Karpas-422 (cell line): ENCODE data around the gene TCEA3. TPM values are rescaled to one million over a fixed set of nuclear protein-coding genes. Genes with fewer than 3 reads are reported as not detected.

ENCODE experiments used
- DNase-seq: peaks from one replicate; pipeline ENCODE4 v3.0.0-alpha.2; 2015
- H2AFZ ChIP-seq: fragments of 200-600 bp; sonication (generic); 2 replicates; pipeline ENCODE4 v1.6.1; 2014; ENCODE audit warnings: antibody characterized with exemption, low read length, mixed read lengths
- H3K27ac ChIP-seq: fragments of 200-600 bp; sonication (generic); 2 replicates; pipeline ENCODE4 v1.5.1; 2014; ENCODE audit warnings: mild to moderate bottlenecking, low read length, moderate library complexity
- H3K27me3 ChIP-seq: fragments of 200-600 bp; sonication (generic); 2 replicates; pipeline ENCODE4 v1.6.1; 2014; ENCODE audit warnings: low read length, mixed read lengths
- H3K36me3 ChIP-seq: fragments of 200-600 bp; sonication (generic); 2 replicates; pipeline ENCODE4 v1.6.1; 2014; ENCODE audit warnings: low read length, mixed read lengths; ENCODE audit not compliant: insufficient read depth
- H3K4me1 ChIP-seq: fragments of 200-600 bp; sonication (generic); 2 replicates; pipeline ENCODE4 v1.6.1; 2014; ENCODE audit warnings: mild to moderate bottlenecking, low read length, mixed read lengths
- H3K4me2 ChIP-seq: fragments of 200-600 bp; sonication (generic); 2 replicates; pipeline ENCODE4 v1.6.1; 2014; ENCODE audit warnings: low read length, low read depth, mild to moderate bottlenecking; ENCODE audit not compliant: poor library complexity, severe bottlenecking
- H3K4me3 ChIP-seq: fragments of 200-600 bp; sonication (generic); 2 replicates; pipeline ENCODE4 v1.5.1; 2014; ENCODE audit warnings: mild to moderate bottlenecking, antibody characterized with exemption, low read length, mixed read lengths
- H3K79me2 ChIP-seq: fragments of 200-600 bp; sonication (generic); 2 replicates; pipeline ENCODE4 v1.6.1; 2014; ENCODE audit warnings: mild to moderate bottlenecking, low read length, mixed read lengths
- H3K9ac ChIP-seq: fragments of 200-600 bp; sonication (generic); 2 replicates; pipeline ENCODE4 v1.6.0; 2014; ENCODE audit warnings: low read length
- H3K9me2 ChIP-seq: fragments of 200-600 bp; sonication (generic), shearing (Covaris generic); replicated peaks from 2 replicates; pipeline ENCODE4 v1.6.0; 2014; ENCODE audit warnings: mild to moderate bottlenecking, low read length, moderate library complexity; ENCODE audit not compliant: insufficient read depth
- H3K9me3 ChIP-seq: fragments of 300-700, 200-600 bp; sonication (generic); 2 replicates; pipeline ENCODE4 v1.6.1; 2014; ENCODE audit warnings: low read length, mixed read lengths
- H4K20me1 ChIP-seq: fragments of 200-600 bp; sonication (generic); 2 replicates; pipeline ENCODE4 v1.6.1; 2014; ENCODE audit warnings: mild to moderate bottlenecking, antibody characterized with exemption, low read length, low read depth; ENCODE audit not compliant: insufficient read depth
- total RNA-seq: library from RNA; depleted of rRNA; stranded (reverse); fragments of >200 nt; shearing (Covaris generic); gene quantifications from 2 replicates; pipeline ENCODE4 v1.2.3, GENCODE V29; 2014; ENCODE audit warnings: low replicate concordance

The TCEA3 gene
- total RNA-seq, 1 experiment from 2014 or later, result not detected

DNA sequence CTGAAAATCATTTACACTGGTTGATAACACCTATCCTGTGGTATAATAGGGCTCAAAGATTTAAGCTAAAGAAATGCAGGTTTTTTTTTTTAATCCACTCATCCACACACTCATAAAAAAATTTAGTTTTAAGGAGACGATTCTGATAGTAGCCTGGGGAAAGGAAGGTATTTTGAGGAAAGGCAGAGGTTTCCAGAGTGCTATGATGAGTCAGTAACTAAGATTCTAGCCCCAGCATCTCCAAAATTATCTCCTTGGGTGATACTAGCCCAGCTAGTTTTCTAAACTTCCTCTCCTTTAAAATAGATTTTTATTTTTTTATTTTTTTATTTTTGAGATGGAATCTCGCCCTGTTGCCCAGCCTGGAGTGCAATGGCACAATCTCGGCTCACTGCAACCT lies 38.7 kb upstream of the TCEA3 start:
- Histone ChIP-seq H2AFZ (no peak overlapping the region), H3K9me3 (no peaks in the 10 kb centered on the region), H3K9me2 (no peaks in the 10 kb centered on the region), H3K9ac (no peak overlapping the region), H3K4me1 (no peaks in the 10 kb centered on the region), H3K4me2 (no peak overlapping the region), H3K4me3 (no peak overlapping the region), H3K27me3 (no peaks in the 10 kb centered on the region), H4K20me1 (no peaks in the 10 kb centered on the region), H3K79me2 (no peaks in the 10 kb centered on the region), H3K36me3 (no peaks in the 10 kb centered on the region), H3K27ac (no peak overlapping the region)
- DNase-seq, result no peak

GRCh38 chr1:23462766-23463165 lies 38.2 kb upstream of the TCEA3 start:
- H3K27ac ChIP-seq, result no peak overlapping the region
- H3K9ac ChIP-seq, result no peak overlapping the region
- H4K20me1 ChIP-seq, result no peaks in the 10 kb centered on the region
- H3K36me3 ChIP-seq, result no peaks in the 10 kb centered on the region
- no peak for DNase-seq
- H3K4me1 ChIP-seq, result peaks cover 2% of the 10 kb centered on the region; the same call in 1 of the 2 replicates
- no peak overlapping the region for H2AFZ ChIP-seq
- H3K27me3 ChIP-seq, result no peaks in the 10 kb centered on the region
- no peaks in the 10 kb centered on the region for H3K9me3 ChIP-seq
- H3K9me2 ChIP-seq, result no peaks in the 10 kb centered on the region
- H3K79me2 ChIP-seq, result no peaks in the 10 kb centered on the region
- H3K4me2 ChIP-seq, result no peak overlapping the region
- no peak overlapping the region for H3K4me3 ChIP-seq

- no peaks in the 10 kb centered on the region for H3K27me3 ChIP-seq
- H3K27ac ChIP-seq, result no peak overlapping the region
- H3K79me2 ChIP-seq, result no peaks in the 10 kb centered on the region
- no peaks in the 10 kb centered on the region for H3K36me3 ChIP-seq
- peaks cover 4% of the 10 kb centered on the region; the same call in 1 of the 2 replicates for H3K4me1 ChIP-seq
- H3K4me3 ChIP-seq, result no peak overlapping the region
- H3K4me2 ChIP-seq, result no peak overlapping the region
- H2AFZ ChIP-seq, result no peak overlapping the region
- DNase-seq, result no peak
- no peaks in the 10 kb centered on the region for H3K9me3 ChIP-seq
- H3K9me2 ChIP-seq, result no peaks in the 10 kb centered on the region
- H3K9ac ChIP-seq, result no peak overlapping the region
- H4K20me1 ChIP-seq, result no peaks in the 10 kb centered on the region
These were observed 36.5 kb upstream of the TCEA3 start for GRCh38 chr1:23461050-23461449.

- Histone ChIP-seq H3K4me2 (no peak overlapping the region), H3K27me3 (no peaks in the 10 kb centered on the region), H3K4me3 (no peak overlapping the region), H3K4me1 (peaks cover 4% of the 10 kb centered on the region; the same call in 1 of the 2 replicates), H3K9ac (no peak overlapping the region), H3K9me2 (no peaks in the 10 kb centered on the region), H3K9me3 (no peaks in the 10 kb centered on the region), H4K20me1 (no peaks in the 10 kb centered on the region), H3K79me2 (no peaks in the 10 kb centered on the region), H2AFZ (no peak overlapping the region), H3K27ac (no peak overlapping the region), H3K36me3 (no peaks in the 10 kb centered on the region)
- DNase-seq, result no peak
These were observed 36.0 kb upstream of the TCEA3 start for GRCh38 chr1:23460519-23460918.

DNA sequence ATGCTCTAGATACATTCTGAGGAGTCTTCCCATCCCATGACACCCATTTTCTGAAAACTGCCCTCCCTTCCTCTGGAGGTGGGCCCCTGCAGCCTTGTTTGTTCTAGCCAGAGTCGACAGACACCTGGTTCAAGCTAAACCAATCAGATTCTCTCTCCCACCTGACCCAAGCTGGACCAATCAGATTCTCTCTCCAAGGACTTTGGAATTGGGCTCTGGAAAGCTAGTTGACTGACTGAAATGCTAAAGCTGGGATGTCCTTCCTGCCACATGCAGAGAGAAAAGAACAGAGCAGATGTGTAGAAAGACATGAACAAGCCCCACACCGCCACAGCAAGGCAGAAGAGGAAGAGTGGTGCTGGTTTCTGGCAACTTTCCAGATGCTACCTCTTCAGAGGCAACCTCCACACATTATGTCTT lies 34.8 kb upstream of the TCEA3 start:
- H3K27ac ChIP-seq, result no peak overlapping the region
- DNase-seq, result no peak
- no peaks in the 10 kb centered on the region for H3K36me3 ChIP-seq
- H3K9me3 ChIP-seq, result no peaks in the 10 kb centered on the region
- H3K9ac ChIP-seq, result no peak overlapping the region
- H3K4me2 ChIP-seq, result no peak overlapping the region
- no peak overlapping the region for H3K4me3 ChIP-seq
- H3K9me2 ChIP-seq, result no peaks in the 10 kb centered on the region
- H2AFZ ChIP-seq, result no peak overlapping the region
- no peaks in the 10 kb centered on the region for H3K79me2 ChIP-seq
- H3K4me1 ChIP-seq, result peaks cover 4% of the 10 kb centered on the region; the same call in 1 of the 2 replicates
- H3K27me3 ChIP-seq, result no peaks in the 10 kb centered on the region
- no peaks in the 10 kb centered on the region for H4K20me1 ChIP-seq

DNA sequence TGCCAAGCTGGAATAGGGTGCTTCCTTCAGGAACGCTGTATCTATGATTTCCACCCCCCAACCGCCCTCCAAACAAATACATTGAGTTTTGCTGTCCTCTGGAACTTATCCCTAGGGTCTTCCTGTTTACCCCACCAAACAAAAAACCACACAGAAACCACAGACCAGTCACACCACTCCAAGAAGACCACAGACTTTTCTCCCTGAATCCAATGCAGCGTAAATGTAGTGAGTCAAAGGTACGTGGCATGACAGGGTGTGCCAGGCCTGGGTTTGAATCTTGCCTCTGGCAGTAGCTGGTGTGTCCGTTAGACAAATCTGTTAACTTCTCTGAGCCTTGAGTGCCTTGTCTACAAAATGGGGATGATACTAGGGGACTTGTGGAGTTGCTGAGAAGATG lies 31.7 kb upstream of the TCEA3 start:
- Histone ChIP-seq H3K36me3 (no peaks in the 10 kb centered on the region), H3K9me3 (no peaks in the 10 kb centered on the region), H2AFZ (no peak overlapping the region), H3K27ac (no peak overlapping the region), H3K4me2 (no peak overlapping the region), H3K79me2 (no peaks in the 10 kb centered on the region), H3K9me2 (no peaks in the 10 kb centered on the region), H3K4me1 (peaks cover 15% of the 10 kb centered on the region), H3K4me3 (no peak overlapping the region), H4K20me1 (no peaks in the 10 kb centered on the region), H3K9ac (no peak overlapping the region), H3K27me3 (no peaks in the 10 kb centered on the region; the same call in 1 of the 2 replicates)
- no peak for DNase-seq

DNA sequence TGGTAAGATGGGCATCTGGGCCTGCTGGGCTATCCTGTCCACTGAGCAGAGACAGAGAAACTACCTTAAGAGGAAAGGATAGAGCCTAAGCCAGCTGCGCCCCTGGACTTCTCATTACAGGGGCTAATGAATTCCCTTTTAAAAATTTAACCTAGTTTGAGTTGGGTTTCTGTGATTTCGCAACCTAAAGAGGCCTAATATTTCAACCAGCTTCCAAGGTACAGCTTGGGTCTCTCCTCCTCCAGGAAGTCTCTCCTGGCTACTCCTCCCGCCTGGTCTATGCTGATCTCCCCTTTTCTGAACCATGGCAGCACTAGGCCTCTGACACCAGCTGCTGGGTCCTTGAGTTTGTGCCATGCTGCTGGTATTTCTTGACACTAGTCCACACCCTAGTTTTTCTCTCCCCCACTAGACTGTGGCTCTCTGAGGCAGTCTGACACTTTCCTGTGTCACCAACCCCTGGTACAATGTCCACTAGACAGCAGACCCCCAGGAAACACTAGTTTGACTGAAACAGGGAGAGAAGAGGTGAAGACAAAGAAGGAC lies 29.0 kb upstream of the TCEA3 start:
- no peak overlapping the region for H3K4me2 ChIP-seq
- no peak overlapping the region for H3K27ac ChIP-seq
- no peaks in the 10 kb centered on the region for H3K79me2 ChIP-seq
- no peak overlapping the region for H3K4me3 ChIP-seq
- H3K36me3 ChIP-seq, result no peaks in the 10 kb centered on the region
- no peaks in the 10 kb centered on the region for H4K20me1 ChIP-seq
- no peaks in the 10 kb centered on the region for H3K9me3 ChIP-seq
- no peak overlapping the region for H2AFZ ChIP-seq
- peaks cover 15% of the 10 kb centered on the region for H3K4me1 ChIP-seq
- no peak overlapping the region for H3K9ac ChIP-seq
- no peak for DNase-seq
- no peaks in the 10 kb centered on the region for H3K9me2 ChIP-seq
- no peaks in the 10 kb centered on the region; the same call in 1 of the 2 replicates for H3K27me3 ChIP-seq

DNA sequence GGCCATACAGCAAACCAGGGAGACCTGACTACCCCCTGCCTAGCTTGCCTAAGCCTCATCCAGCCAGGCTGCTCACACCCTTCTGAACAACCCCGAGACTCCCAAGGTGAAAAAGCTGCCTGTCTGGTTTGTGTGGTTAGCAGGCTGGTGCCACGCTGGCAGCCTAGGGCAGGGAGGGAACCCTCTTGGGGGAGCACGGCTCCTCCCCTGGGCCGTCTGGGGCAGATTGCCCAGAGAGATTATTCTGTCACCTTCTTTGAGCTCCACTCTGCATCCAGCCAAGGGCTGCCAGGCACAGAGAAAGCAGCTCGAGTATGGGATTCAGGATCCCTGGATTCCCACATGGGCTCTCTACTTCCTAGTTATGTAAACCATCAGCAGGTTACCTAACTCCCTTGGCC lies 27.5 kb upstream of the TCEA3 start:
- Histone ChIP-seq H4K20me1 (no peaks in the 10 kb centered on the region), H3K4me1 (peaks cover 10% of the 10 kb centered on the region), H3K4me2 (no peak overlapping the region), H3K27ac (no peak overlapping the region), H3K36me3 (no peaks in the 10 kb centered on the region), H3K79me2 (no peaks in the 10 kb centered on the region), H3K9ac (no peak overlapping the region), H3K4me3 (no peak overlapping the region), H3K27me3 (no peaks in the 10 kb centered on the region; the same call in 1 of the 2 replicates), H3K9me2 (no peaks in the 10 kb centered on the region), H2AFZ (no peak overlapping the region), H3K9me3 (no peaks in the 10 kb centered on the region)
- DNase-seq, result no peak
